Stimulated activated naive CD8-positive, alpha-beta T cell treated with anti-CD3 and anti-CD28 coated beads, Interleukin-15, Interleukin-2, amounts not matched to agents 100 ng/mL and 50 ng/mL, for 24 hours (primary cell): Measurements from ENCODE around the gene TBC1D22A.

Experiments used
- H3K27ac Mint-ChIP-seq: one replicate; pipeline ENCODE4 v1.8.0; 2021; ENCODE audit warnings: mild to moderate bottlenecking, mixed read lengths
- H3K27me3 Mint-ChIP-seq: one replicate; pipeline ENCODE4 v1.8.0; 2021; ENCODE audit warnings: mixed read lengths
- H3K36me3 Mint-ChIP-seq: one replicate; pipeline ENCODE4 v1.8.0; 2021; ENCODE audit warnings: low read depth, mixed read lengths
- H3K4me1 Mint-ChIP-seq: one replicate; pipeline ENCODE4 v1.8.0; 2021; ENCODE audit warnings: low read depth, mixed read lengths
- H3K4me3 Mint-ChIP-seq: one replicate; pipeline ENCODE4 v1.8.0; 2021; ENCODE audit warnings: mild to moderate bottlenecking, mixed read lengths
- H3K9me3 Mint-ChIP-seq: one replicate; pipeline ENCODE4 v1.8.0; 2021; ENCODE audit warnings: mixed read lengths

Gene TBC1D22A

DNA sequence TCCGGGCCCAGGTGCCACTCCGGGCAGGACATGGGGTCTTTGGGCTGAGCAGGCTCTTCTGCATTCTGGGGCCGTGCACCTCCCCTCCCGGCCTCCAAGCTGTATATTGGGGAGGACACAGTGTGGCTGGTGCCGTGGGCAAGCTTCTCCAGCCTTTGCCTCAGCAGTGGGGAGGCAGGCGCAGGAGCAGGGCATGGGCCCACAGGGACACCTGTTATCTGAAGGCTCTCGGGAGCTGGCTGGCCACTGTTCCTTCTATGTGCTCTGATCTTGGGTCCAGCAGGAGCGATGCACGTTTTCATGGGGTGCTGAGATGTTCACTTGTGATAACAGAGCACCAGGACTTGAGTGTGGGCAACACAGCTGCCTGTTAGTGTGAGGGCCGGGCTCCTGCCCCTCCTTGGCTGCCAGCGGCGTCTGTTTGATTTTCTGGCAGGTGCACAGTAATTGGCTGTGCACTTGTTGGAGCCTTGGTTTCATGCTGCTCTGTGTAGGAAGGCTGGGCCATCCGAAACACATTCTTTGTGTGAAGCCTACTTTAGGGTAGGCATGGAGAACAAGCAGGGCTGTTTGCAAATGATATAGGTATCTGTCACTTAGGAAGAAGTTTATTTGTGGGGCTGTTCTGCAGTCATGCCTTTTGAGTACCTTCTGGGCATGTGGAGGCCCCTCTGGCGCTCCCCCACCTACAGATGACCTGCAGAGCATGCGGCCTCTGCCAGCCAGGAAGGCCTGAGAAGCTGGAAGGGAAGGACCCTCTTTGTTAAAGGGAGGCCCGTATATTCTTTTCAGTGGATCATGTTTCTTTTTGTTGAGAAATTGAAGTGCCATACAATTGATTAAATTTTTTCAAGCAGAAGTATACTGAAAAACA lies 201.5 kb downstream of the TBC1D22A start:
- peaks cover 6% of the 10 kb centered on the region for H3K36me3 Mint-ChIP-seq
- H3K4me3 Mint-ChIP-seq: no peak overlapping the region
- no peaks in the 10 kb centered on the region for H3K27me3 Mint-ChIP-seq
- no peaks in the 10 kb centered on the region for H3K9me3 Mint-ChIP-seq
- peaks cover 4% of the 10 kb centered on the region for H3K4me1 Mint-ChIP-seq
- no peak overlapping the region for H3K27ac Mint-ChIP-seq

DNA sequence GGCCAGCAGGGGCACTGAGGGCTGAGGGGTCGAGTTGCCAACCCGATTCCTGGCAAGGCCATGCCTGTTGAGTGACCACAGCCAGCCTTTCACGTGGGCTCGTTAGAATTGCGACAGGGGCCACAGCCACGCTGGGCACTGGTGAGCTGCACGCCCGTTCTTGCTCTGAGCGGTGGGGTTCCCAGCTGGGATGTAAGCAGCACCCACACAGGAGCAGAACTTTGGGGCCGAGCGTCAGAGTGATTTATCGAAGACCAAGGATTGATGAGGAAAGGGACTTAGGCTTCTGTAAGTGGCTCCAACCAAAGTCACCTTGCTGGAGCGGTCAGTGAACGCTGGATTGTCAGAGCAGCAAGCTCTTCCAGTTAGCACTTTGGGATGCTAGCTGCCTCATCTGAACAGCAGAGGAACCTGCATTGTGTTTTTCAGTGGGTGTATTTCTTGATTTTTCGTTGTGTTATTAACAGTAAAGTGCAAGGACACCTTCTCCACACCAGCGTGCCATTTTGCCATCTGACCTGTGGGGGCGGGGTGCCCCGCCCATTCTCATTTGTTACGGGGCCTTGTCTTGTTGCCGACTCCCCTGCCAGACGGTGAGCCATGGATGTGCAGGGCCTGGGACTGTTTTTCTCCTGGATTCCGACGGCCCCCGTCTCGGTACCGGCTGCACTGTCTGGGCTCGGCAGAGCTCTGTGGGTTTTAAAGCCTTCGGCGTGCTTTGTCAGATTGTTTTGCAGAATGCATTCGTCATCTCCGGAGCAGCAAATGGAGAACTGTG lies 202.5 kb downstream of the TBC1D22A start:
- H3K27ac Mint-ChIP-seq: no peak overlapping the region
- H3K27me3 Mint-ChIP-seq: no peaks in the 10 kb centered on the region
- H3K4me1 Mint-ChIP-seq: peaks cover 14% of the 10 kb centered on the region
- H3K36me3 Mint-ChIP-seq: peaks cover 6% of the 10 kb centered on the region
- H3K4me3 Mint-ChIP-seq: no peak overlapping the region
- no peaks in the 10 kb centered on the region for H3K9me3 Mint-ChIP-seq

DNA sequence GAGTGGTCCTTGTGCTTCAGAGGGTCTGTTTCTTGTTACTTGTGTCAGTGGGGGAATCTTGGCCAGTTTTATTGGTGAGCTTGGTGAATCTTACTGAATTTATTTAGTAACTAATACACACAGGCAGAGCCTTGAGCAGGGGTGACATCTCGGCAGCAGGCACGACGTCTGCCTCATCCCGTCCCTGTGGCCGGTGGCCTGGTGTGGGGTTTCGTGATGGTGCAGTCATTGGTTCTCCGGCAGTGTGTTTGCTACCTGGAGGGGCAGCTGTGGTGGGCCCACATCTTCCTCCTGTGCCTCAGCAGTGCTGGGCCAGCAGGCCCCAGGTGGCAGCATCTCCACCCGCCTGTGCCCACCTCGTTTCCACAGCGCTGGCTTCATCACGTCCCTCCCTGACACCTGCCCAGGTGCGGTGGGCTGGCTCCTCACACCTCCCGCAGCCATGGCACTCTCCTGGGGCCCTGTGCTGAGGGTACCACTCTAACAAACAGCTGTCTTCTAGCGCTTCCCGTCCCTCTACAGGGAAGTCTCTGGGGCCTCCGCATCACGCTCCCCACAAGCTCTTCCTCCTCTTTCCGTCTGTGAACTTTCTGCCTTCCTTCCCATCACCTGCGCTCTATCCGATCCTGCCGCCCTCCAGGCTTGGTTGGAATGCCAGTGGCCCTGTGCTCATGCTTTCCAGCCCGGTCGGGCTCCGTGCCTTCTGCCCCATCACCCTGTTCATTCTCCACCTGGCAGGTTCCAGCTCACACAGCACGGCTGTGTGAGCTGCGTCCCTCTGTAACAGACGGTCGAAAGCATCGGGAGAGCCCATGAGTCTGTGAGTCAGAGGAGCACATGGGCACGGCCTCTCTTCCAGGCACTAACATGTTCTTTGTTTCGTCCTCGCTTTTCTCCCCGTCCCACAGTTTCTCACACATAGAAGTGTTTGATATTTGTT lies 203.4 kb downstream of the TBC1D22A start:
- no peak overlapping the region for H3K27ac Mint-ChIP-seq
- H3K9me3 Mint-ChIP-seq: no peaks in the 10 kb centered on the region
- H3K4me1 Mint-ChIP-seq: peaks cover 23% of the 10 kb centered on the region
- no peaks in the 10 kb centered on the region for H3K27me3 Mint-ChIP-seq
- H3K4me3 Mint-ChIP-seq: no peak overlapping the region
- peaks cover 6% of the 10 kb centered on the region for H3K36me3 Mint-ChIP-seq

DNA sequence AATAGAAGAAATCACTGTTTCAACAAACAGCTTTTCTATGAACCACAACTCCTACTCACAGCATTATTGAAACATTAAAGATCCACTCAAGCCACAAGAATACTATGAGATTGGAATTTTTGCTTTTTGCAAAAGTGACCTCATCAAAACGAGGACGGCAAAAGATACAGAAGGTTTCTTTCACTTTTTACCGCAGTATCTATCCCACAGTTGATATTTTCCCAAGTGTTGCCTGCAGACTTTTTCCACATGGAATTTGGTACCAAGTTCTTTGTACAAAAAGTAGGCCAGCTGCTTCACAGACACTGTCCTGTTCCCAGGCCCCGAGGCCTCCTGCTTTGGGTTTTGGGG lies 204.0 kb downstream of the TBC1D22A start:
- Mint-ChIP-seq H3K27ac (no peak overlapping the region), H3K9me3 (no peaks in the 10 kb centered on the region), H3K27me3 (no peaks in the 10 kb centered on the region), H3K4me3 (no peak overlapping the region), H3K4me1 (peaks cover 24% of the 10 kb centered on the region), H3K36me3 (peaks cover 6% of the 10 kb centered on the region)

DNA sequence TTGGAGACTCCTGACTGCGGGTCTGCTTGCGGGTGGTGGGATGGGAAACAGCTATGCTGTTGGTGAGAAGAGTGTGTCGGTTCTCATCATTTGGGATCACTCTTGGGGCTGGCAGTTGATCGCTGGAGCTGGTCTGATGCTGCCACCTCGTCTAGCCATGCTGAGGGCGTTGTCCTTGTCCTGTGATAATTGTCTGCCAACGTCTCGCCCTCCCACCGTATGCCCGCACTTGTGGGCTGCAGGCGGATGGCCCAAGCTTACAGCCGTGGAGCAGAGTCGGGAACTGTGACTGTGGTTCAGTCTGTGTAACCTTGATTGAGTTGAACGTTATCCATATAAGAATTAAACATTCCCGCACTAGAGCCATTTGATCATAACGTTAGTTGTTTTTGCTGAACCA lies 204.4 kb downstream of the TBC1D22A start:
- H3K36me3 Mint-ChIP-seq: peaks cover 6% of the 10 kb centered on the region
- no peaks in the 10 kb centered on the region for H3K27me3 Mint-ChIP-seq
- no peaks in the 10 kb centered on the region for H3K9me3 Mint-ChIP-seq
- H3K4me3 Mint-ChIP-seq: no peak overlapping the region
- no peak overlapping the region for H3K27ac Mint-ChIP-seq
- peaks cover 24% of the 10 kb centered on the region for H3K4me1 Mint-ChIP-seq

GRCh38 chr22:46967445-46968358 lies 205.3 kb downstream of the TBC1D22A start:
- H3K9me3 Mint-ChIP-seq: no peaks in the 10 kb centered on the region
- H3K4me1 Mint-ChIP-seq: peaks cover 24% of the 10 kb centered on the region
- H3K27ac Mint-ChIP-seq: no peak overlapping the region

GRCh38 chr22:46968359-46968740 lies 205.9 kb downstream of the TBC1D22A start:
- H3K36me3 Mint-ChIP-seq: peaks cover 6% of the 10 kb centered on the region
- no peaks in the 10 kb centered on the region for H3K9me3 Mint-ChIP-seq
- no peak overlapping the region for H3K27ac Mint-ChIP-seq
- H3K4me1 Mint-ChIP-seq: peaks cover 24% of the 10 kb centered on the region
- H3K27me3 Mint-ChIP-seq: no peaks in the 10 kb centered on the region
- no peak overlapping the region for H3K4me3 Mint-ChIP-seq

More at GRCh38 chr22:46967445-46968358, 205.3 kb downstream of the TBC1D22A start:
- Mint-ChIP-seq H3K36me3 (peaks cover 6% of the 10 kb centered on the region), H3K27me3 (no peaks in the 10 kb centered on the region), H3K4me3 (no peak overlapping the region)

- Mint-ChIP-seq H3K4me3 (no peak overlapping the region), H3K27me3 (no peaks in the 10 kb centered on the region), H3K4me1 (peaks cover 24% of the 10 kb centered on the region), H3K36me3 (peaks cover 6% of the 10 kb centered on the region), H3K9me3 (no peaks in the 10 kb centered on the region), H3K27ac (no peak overlapping the region)
Measured at GRCh38 chr22:46968848-46969247, 206.4 kb downstream of the TBC1D22A start.

DNA sequence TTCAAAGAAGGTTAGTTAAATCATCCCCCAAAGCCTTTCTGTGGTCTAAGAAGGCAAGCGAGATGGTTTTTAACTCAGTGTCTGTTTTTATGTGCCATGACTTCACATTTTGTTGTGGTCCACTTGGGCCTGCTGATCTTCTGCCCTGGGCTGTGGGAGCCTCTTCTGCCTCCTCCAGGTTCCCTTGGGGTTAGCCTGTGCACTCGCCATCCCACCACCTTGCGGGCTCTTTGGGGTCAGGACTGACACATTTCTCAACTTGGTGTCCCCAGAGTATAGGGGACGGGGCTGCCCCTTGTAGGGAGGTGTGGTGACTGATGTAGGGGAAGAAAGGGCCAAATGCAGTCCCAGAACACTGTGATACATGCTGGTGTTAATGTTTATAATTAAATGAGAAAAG lies 207.0 kb downstream of the TBC1D22A start:
- H3K4me1 Mint-ChIP-seq: peaks cover 24% of the 10 kb centered on the region
- no peaks in the 10 kb centered on the region for H3K9me3 Mint-ChIP-seq
- peaks cover 6% of the 10 kb centered on the region for H3K36me3 Mint-ChIP-seq
- no peaks in the 10 kb centered on the region for H3K27me3 Mint-ChIP-seq
- H3K4me3 Mint-ChIP-seq: no peak overlapping the region
- peak overlapping the region; percentile 46 for H3K27ac Mint-ChIP-seq

DNA sequence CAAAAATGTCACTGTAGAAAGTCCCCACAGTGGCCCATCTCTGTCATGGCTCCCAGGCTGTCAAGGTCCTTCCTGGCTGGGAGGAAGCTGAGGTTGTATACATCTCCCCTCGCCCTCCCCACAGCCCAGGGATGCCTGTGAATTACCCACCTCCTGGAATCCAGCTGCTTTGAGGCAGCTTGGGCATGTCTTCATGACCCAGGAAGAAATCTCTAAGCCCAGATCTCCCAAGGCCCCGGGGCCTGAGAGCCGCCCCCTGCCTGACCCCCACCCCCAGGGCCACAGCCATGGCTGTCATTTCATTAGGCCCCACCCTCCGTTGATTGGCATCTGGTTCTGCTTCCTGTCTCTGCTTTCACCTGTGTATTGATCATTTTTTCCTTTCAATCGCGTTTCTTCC lies 207.5 kb downstream of the TBC1D22A start:
- H3K27ac Mint-ChIP-seq: peak overlapping the region; percentile 53
- no peaks in the 10 kb centered on the region for H3K9me3 Mint-ChIP-seq
- H3K4me3 Mint-ChIP-seq: no peak overlapping the region
- H3K27me3 Mint-ChIP-seq: no peaks in the 10 kb centered on the region
- H3K36me3 Mint-ChIP-seq: peaks cover 9% of the 10 kb centered on the region
- peaks cover 25% of the 10 kb centered on the region for H3K4me1 Mint-ChIP-seq

DNA sequence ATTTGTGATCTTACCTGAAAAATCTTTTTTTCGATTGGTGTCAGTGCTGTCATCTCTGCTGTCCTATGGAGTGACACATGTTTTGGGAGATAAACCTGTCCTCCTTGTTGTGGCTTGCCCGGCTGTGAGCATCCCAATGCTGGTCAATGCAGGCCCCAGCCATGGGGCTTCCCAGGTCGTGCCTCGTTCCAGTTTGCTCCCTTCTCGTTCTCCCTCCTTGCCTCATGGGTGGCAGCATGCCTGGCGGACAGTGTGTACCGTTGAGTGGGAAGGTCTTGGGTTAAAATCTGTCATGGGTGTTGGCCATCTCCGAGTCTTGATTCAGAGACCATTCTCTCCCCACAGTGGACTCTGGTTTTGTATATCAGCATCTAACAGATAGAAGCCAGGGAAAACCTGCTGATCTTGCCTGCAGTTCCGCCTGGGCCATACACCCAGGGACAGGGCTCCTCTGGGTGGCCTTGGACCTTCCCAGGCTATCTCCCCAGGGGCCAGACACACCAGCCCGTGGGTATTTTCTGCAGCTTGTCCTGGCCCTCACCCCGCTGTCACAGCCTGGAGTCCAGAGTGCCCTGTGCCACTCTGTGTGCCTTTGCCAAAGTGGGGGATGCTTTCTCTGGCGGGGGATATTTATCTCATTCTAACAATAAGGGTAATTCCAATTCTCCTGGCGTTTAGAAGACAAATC lies 208.1 kb downstream of the TBC1D22A start:
- peaks cover 31% of the 10 kb centered on the region for H3K4me1 Mint-ChIP-seq
- peak overlapping the region; percentile 53 for H3K27ac Mint-ChIP-seq
- H3K4me3 Mint-ChIP-seq: no peak overlapping the region
- H3K9me3 Mint-ChIP-seq: no peaks in the 10 kb centered on the region
- H3K27me3 Mint-ChIP-seq: no peaks in the 10 kb centered on the region
- peaks cover 14% of the 10 kb centered on the region for H3K36me3 Mint-ChIP-seq

DNA sequence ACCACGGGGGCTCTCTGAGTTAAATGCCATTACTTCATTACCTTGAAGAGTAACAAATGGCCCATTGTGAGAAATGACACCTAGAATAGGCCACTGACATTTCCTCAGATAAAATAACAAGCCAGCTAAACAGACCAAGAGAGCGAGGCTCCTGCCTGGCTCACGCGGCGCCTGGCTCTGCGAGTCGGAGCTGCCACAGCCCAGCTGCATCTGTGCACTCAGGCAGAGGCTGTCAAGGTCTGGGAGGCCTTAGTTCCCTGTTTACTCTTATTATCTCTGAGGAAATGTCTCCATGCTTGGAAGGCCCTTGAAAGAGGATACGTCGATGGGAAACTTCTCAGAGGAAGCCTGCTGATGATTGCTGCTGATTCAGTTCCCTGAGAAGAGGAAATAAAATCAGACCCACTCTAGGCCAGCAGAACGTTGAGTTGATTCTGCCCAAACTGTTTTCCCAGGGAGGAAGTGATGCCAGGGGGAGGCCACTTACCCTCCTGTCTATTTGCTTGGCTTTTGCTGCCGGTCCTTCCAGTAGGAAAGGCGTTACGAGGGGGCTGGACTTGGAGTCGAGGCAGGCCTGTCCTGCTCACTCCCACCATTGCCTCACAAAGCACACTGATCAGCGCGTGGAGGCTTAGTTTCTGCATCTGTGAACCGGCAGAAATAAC lies 208.8 kb downstream of the TBC1D22A start:
- Mint-ChIP-seq H3K36me3 (peaks cover 18% of the 10 kb centered on the region), H3K4me3 (no peak overlapping the region), H3K27me3 (no peaks in the 10 kb centered on the region), H3K27ac (no peak overlapping the region), H3K4me1 (peaks cover 34% of the 10 kb centered on the region), H3K9me3 (no peaks in the 10 kb centered on the region)

DNA sequence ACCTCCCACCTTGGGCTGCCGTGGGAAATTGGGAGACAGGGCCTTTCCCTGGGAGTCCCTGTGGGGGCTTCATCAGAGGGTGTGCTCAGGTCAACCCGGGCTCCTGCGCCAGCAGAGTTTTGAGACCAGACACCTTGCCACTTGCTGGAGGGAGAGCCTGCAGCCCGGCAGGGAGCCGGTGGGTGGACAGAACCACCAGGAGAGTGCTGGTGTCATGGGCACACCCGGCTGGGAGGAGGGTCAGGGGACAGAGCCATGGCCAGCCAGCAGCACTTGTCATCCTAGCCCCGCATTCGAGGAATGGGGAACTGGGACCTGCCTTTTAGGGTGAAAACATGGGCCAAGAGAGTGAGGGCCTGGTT lies 209.3 kb downstream of the TBC1D22A start:
- H3K27me3 Mint-ChIP-seq: no peaks in the 10 kb centered on the region
- no peaks in the 10 kb centered on the region for H3K9me3 Mint-ChIP-seq
- H3K36me3 Mint-ChIP-seq: peaks cover 15% of the 10 kb centered on the region
- H3K4me1 Mint-ChIP-seq: peaks cover 34% of the 10 kb centered on the region
- H3K27ac Mint-ChIP-seq: no peak overlapping the region
- no peak overlapping the region for H3K4me3 Mint-ChIP-seq
